Cardiac muscle cell (in vitro differentiated cells and primary cell): ENCODE results near the gene EDNRB. TPM values are rescaled to one million over a fixed set of nuclear protein-coding genes. Genes with fewer than 3 reads are reported as not detected.

Experiments used
- DNase-seq, 2 donors: peaks; one replicate each; pipeline versions ENCODE4 v3.0.0 to v3.0.0-alpha.2; 2010 to 2017; ENCODE audit warnings: low read depth in 1 of 2, low spot score in 1 of 2
- H3K27ac ChIP-seq: fragments of 200-600 bp; sonication (generic); 2 replicates; pipeline ENCODE4 v1.5.1; 2016
- H3K27me3 ChIP-seq: fragments of 200-600 bp; sonication (generic); 2 replicates; pipeline ENCODE4 v1.6.0; 2016; ENCODE audit warnings: control low read depth
- H3K36me3 ChIP-seq: fragments of 200-600 bp; sonication (generic); 2 replicates; pipeline ENCODE4 v1.5.1; 2016; ENCODE audit warnings: control low read depth
- H3K4me1 ChIP-seq: fragments of 200-600 bp; sonication (generic); 2 replicates; pipeline ENCODE4 v1.8.1; 2017; ENCODE audit warnings: low read depth, mild to moderate bottlenecking, mixed run types
- H3K4me3 ChIP-seq: fragments of 200-600 bp; sonication (generic); 2 replicates; pipeline ENCODE4 v1.5.1; 2016; ENCODE audit warnings: mild to moderate bottlenecking
- H3K9me3 ChIP-seq: fragments of 200-600 bp; sonication (generic); 2 replicates; pipeline ENCODE4 v1.5.1; 2017; ENCODE audit warnings: low read depth, mild to moderate bottlenecking, control low read depth
- CTCF ChIP-seq: IDR thresholded peaks from 2 replicates; pipeline ENCODE4 v1.5.1; 2012; ENCODE audit warnings: low read depth, mild to moderate bottlenecking, low read length
- polyA plus RNA-seq: library from polyadenylated mRNA; unstranded; fragments of >200 nt; fragmentation: Nextera tagmentation; extraction: Ambion mirVana; gene quantifications from 2 replicates; pipeline ENCODE4 v1.2.1, GENCODE V29; 2016
- total RNA-seq: library from RNA; depleted of rRNA; stranded (reverse); fragments of >200 nt; gene quantifications from 2 replicates; pipeline ENCODE4 v1.2.3, GENCODE V29; 2016

EDNRB gene
- total and polyA plus RNA-seq, 2 experiments from 2014 or later: 3.2 to 8.4 TPM

- H3K4me1 ChIP-seq: peaks cover 25% of the 10 kb centered on the region
These were observed 10.8 kb downstream of the EDNRB start for GRCh38 chr13:77907666-77908341.

GRCh38 chr13:77904031-77904430, 14.6 kb downstream of the EDNRB start:
- no peak for DNase-seq
- H3K36me3 ChIP-seq: no peaks in the 10 kb centered on the region
- H3K27me3 ChIP-seq: no peaks in the 10 kb centered on the region
- peaks cover 8% of the 10 kb centered on the region for H3K4me1 ChIP-seq
- no peak for TF ChIP-seq CTCF
- H3K27ac ChIP-seq: no peak overlapping the region
- H3K4me3 ChIP-seq: no peak overlapping the region
- H3K9me3 ChIP-seq: no peaks in the 10 kb centered on the region

More at GRCh38 chr13:77907666-77908341, 10.8 kb downstream of the EDNRB start:
- Histone ChIP-seq H3K36me3 (no peaks in the 10 kb centered on the region), H3K4me3 (no peak overlapping the region), H3K9me3 (no peaks in the 10 kb centered on the region), H3K27ac (no peak overlapping the region), H3K27me3 (no peaks in the 10 kb centered on the region)
- no peak for TF ChIP-seq CTCF
- peak in 1 of 2 donors; percentile 62 for DNase-seq

- Histone ChIP-seq H3K4me1 (peaks cover 13% of the 10 kb centered on the region), H3K27me3 (no peaks in the 10 kb centered on the region), H3K9me3 (no peaks in the 10 kb centered on the region), H3K36me3 (no peaks in the 10 kb centered on the region), H3K4me3 (no peak overlapping the region), H3K27ac (no peak overlapping the region)
- no peak for DNase-seq
- no peak for TF ChIP-seq CTCF
These were observed 15.2 kb downstream of the EDNRB start for GRCh38 chr13:77903435-77903834.

- no peak for TF ChIP-seq CTCF
- H3K4me3 ChIP-seq: no peak overlapping the region
- H3K4me1 ChIP-seq: peaks cover 16% of the 10 kb centered on the region
- no peak for DNase-seq
- H3K27me3 ChIP-seq: no peaks in the 10 kb centered on the region
- H3K36me3 ChIP-seq: no peaks in the 10 kb centered on the region
- H3K9me3 ChIP-seq: no peaks in the 10 kb centered on the region
- no peak overlapping the region for H3K27ac ChIP-seq
These were observed 16.2 kb downstream of the EDNRB start for GRCh38 chr13:77902319-77902963.

- peak in 1 of 2 donors; percentile 62 for DNase-seq
- TF ChIP-seq CTCF: no peak
- no peaks in the 10 kb centered on the region for H3K9me3 ChIP-seq
- H3K27me3 ChIP-seq: no peaks in the 10 kb centered on the region
- peaks cover 54% of the 10 kb centered on the region for H3K4me1 ChIP-seq
- no peak overlapping the region for H3K4me3 ChIP-seq
- no peak overlapping the region for H3K27ac ChIP-seq
- no peaks in the 10 kb centered on the region for H3K36me3 ChIP-seq
These were observed 20.5 kb downstream of the EDNRB start for GRCh38 chr13:77898097-77898496.
